NT2/D1 (cell line): ENCODE measurements around the gene SCNN1B.
"Not testable (repeated sequence)": the region's sequence is repeated elsewhere in the genome, so short reads cannot be mapped to it uniquely, and the experiment has no call there.

Source experiments
- DNase-seq: peaks from one replicate; pipeline ENCODE4 v3.0.0-alpha.2; 2011; ENCODE audit warnings: low read depth, low spot score
- H3K27me3 ChIP-seq: 2 replicates; pipeline ENCODE4 v1.6.0; 2011; ENCODE audit warnings: mild to moderate bottlenecking; ENCODE audit not compliant: insufficient read length, insufficient read depth
- H3K36me3 ChIP-seq: 2 replicates; pipeline ENCODE4 v1.6.1; 2011; ENCODE audit warnings: mild to moderate bottlenecking, low read length, mixed read lengths; ENCODE audit not compliant: insufficient read depth, insufficient read length
- H3K4me1 ChIP-seq: 2 replicates; pipeline ENCODE4 v1.5.1; 2011; ENCODE audit not compliant: insufficient read depth, insufficient read length
- H3K4me3 ChIP-seq: 2 replicates; pipeline ENCODE4 v1.5.1; 2011; ENCODE audit warnings: low read depth; ENCODE audit not compliant: insufficient read length
- H3K9ac ChIP-seq: 2 replicates; pipeline ENCODE4 v1.6.0; 2011; ENCODE audit warnings: low read depth; ENCODE audit not compliant: insufficient read length
- H3K9me3 ChIP-seq: 2 replicates; pipeline ENCODE4 v1.5.1; 2011; ENCODE audit warnings: mild to moderate bottlenecking, low read length; ENCODE audit not compliant: insufficient read depth
- SUZ12 ChIP-seq: IDR thresholded peaks from 2 replicates; pipeline ENCODE4 v1.6.1; 2011; ENCODE audit not compliant: insufficient read length, insufficient read depth; ENCODE audit errors: extremely low read depth
- YY1 ChIP-seq: IDR thresholded peaks from 2 replicates; pipeline ENCODE4 v1.6.1; 2011; ENCODE audit not compliant: insufficient read length, insufficient read depth
- ZNF274 ChIP-seq: IDR thresholded peaks from 2 replicates; pipeline ENCODE4 v1.6.1; 2011; ENCODE audit warnings: mild to moderate bottlenecking, low read depth, low read length

The SCNN1B gene

DNA sequence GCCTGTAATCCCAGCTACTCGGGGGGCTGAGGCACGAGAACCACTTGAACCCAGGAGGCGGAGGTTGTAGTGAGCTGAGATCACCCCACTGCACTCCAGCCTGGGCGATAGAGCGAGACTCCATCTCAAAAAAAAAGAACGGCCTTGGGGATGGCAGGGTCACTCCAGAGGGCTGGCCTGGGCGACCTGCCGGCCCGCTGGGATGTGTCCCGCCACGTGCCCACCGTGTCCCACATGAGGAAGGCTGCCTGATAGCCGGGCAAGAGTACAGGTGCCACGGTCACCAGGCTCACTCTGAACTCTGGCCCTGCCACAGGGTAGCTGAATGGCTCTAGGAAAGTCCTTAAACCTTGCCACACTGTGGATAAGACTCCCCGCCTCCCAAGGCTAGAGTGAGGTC lies 83.3 kb downstream of the SCNN1B start:
- H3K9ac ChIP-seq: no peak overlapping the region
- peaks cover 7% of the 10 kb centered on the region for H3K4me1 ChIP-seq
- no peaks in the 10 kb centered on the region for H3K9me3 ChIP-seq
- no peak overlapping the region for H3K4me3 ChIP-seq
- TF ChIP-seq ZNF274 (no peak), YY1 (no peak), SUZ12 (no peak)
- no peak for DNase-seq
- H3K36me3 ChIP-seq: peaks cover 19% of the 10 kb centered on the region
- no peaks in the 10 kb centered on the region for H3K27me3 ChIP-seq

- Histone ChIP-seq H3K4me1 (peaks cover 7% of the 10 kb centered on the region), H3K9ac (peak overlapping the region; percentile 47), H3K36me3 (peaks cover 36% of the 10 kb centered on the region), H3K4me3 (no peak overlapping the region), H3K27me3 (no peaks in the 10 kb centered on the region), H3K9me3 (no peaks in the 10 kb centered on the region)
- no peak for DNase-seq
- TF ChIP-seq ZNF274 (no peak), SUZ12 (no peak), YY1 (no peak)
Observed at GRCh38 chr16:23387666-23388065, 85.6 kb downstream of the SCNN1B start.

- Histone ChIP-seq H3K4me3 (no peak overlapping the region), H3K9me3 (no peaks in the 10 kb centered on the region), H3K36me3 (peaks cover 42% of the 10 kb centered on the region), H3K9ac (no peak overlapping the region), H3K27me3 (no peaks in the 10 kb centered on the region), H3K4me1 (peaks cover 7% of the 10 kb centered on the region)
- TF ChIP-seq YY1 (no peak), ZNF274 (no peak), SUZ12 (no peak)
- DNase-seq: no peak
Observed at GRCh38 chr16:23388786-23389185, 86.7 kb downstream of the SCNN1B start.

- Histone ChIP-seq H3K36me3 (peaks cover 42% of the 10 kb centered on the region), H3K9me3 (no peaks in the 10 kb centered on the region), H3K9ac (no peak overlapping the region), H3K4me3 (no peak overlapping the region), H3K4me1 (peaks cover 7% of the 10 kb centered on the region), H3K27me3 (no peaks in the 10 kb centered on the region)
- no peak for DNase-seq
- TF ChIP-seq YY1 (no peak), SUZ12 (no peak), ZNF274 (no peak)
Observed at GRCh38 chr16:23389201-23389600, 87.1 kb downstream of the SCNN1B start.

- not testable (repeated sequence) for H3K4me3 ChIP-seq, H3K9me3 ChIP-seq, H3K27me3 ChIP-seq, H3K4me1 ChIP-seq, DNase-seq, H3K9ac ChIP-seq
- H3K36me3 ChIP-seq: peaks cover 42% of the 10 kb centered on the region
Observed at GRCh38 chr16:23389936-23390335, 87.8 kb downstream of the SCNN1B start.

DNA sequence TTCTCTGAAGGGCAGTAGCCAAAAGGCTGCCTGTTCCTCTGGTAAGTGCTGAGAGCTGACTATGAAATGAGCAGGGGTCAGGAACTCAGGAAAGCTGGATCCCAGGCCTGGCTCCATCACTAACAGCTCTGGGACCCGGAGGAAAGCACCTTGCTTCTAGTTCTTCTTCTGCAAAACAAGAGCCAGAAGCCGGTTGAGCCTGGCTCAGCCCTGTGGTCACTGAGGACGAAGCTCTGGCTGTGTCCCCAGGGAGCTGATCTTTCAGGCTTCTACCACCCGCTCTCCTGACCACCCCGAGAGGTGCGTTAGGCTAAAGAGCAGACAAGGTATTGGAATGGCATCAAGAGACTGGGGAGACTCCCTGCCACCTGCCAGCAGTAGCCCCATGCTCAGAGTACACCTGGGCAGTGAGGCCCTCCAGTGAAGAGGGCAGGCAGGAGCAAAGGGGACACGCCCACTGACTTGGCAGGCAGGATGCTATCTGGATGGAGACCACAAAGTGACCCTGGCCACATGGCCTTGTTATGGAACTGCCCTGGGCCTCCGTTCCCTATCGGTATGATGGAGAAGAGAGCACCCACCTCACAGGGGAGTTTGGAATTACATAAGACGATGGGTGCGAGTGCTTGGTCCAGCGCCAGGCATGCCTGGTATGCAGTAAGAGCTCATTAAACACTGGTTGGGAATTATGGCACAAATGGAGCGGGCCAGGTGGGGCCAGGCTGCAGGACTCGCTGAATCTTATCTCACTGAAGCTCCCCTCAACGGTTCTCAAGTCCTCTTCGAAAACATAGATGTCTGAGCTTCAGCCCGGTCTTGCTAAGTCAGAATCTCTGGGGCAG lies 89.5 kb downstream of the SCNN1B start:
- Histone ChIP-seq H3K9me3 (no peaks in the 10 kb centered on the region), H3K27me3 (no peaks in the 10 kb centered on the region), H3K9ac (no peak overlapping the region), H3K4me3 (no peak overlapping the region), H3K4me1 (peaks cover 3% of the 10 kb centered on the region), H3K36me3 (peaks cover 48% of the 10 kb centered on the region)
- TF ChIP-seq SUZ12 (no peak), ZNF274 (no peak), YY1 (no peak)
- no peak for DNase-seq

- no peak for DNase-seq
- Histone ChIP-seq H3K4me1 (peaks cover 3% of the 10 kb centered on the region), H3K9me3 (no peaks in the 10 kb centered on the region), H3K4me3 (no peak overlapping the region), H3K27me3 (no peaks in the 10 kb centered on the region), H3K36me3 (peaks cover 51% of the 10 kb centered on the region), H3K9ac (no peak overlapping the region)
- TF ChIP-seq ZNF274: no peak
Observed at GRCh38 chr16:23392223-23392600, 90.1 kb downstream of the SCNN1B start.
